ENCODE results near the gene NUDT14.

The NUDT14 gene

DNA sequence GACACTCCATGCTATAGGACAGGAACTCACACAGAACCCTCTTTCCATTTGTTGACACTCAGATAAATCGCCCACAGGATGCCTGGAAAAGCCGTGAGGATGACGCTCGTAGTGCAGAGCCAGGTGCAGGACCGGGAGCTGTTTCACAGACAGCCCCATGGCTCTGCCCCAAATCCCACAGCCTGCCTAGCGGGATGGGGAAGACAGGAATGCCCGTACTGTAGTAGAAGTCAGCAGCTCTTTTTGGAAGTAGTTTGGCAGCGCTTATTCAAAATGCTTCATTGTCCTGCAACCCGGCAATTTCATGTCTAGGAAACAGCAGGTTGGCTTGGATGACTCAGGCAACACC is 54.2 kb downstream of the NUDT14 start:
- Histone ChIP-seq H3K9me3 (peaks cover 4% of the 10 kb centered on the region; the same call in 1 of the 2 replicates), H3K36me3 (no peaks in the 10 kb centered on the region), H3K4me1 (no peaks in the 10 kb centered on the region), H3K27me3 (peaks cover 26% of the 10 kb centered on the region), H3K4me3 (ENCODE audit: low read depth, low read length) (no peak overlapping the region)
- TF ChIP-seq, protein P1, sequence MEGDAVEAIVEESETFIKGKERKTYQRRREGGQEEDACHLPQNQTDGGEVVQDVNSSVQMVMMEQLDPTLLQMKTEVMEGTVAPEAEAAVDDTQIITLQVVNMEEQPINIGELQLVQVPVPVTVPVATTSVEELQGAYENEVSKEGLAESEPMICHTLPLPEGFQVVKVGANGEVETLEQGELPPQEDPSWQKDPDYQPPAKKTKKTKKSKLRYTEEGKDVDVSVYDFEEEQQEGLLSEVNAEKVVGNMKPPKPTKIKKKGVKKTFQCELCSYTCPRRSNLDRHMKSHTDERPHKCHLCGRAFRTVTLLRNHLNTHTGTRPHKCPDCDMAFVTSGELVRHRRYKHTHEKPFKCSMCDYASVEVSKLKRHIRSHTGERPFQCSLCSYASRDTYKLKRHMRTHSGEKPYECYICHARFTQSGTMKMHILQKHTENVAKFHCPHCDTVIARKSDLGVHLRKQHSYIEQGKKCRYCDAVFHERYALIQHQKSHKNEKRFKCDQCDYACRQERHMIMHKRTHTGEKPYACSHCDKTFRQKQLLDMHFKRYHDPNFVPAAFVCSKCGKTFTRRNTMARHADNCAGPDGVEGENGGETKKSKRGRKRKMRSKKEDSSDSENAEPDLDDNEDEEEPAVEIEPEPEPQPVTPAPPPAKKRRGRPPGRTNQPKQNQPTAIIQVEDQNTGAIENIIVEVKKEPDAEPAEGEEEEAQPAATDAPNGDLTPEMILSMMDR (IDR thresholded peaks at IDR 0.05; ENCODE audit: low read depth, low read length) = no peak
- DNase-seq = no peak

DNA sequence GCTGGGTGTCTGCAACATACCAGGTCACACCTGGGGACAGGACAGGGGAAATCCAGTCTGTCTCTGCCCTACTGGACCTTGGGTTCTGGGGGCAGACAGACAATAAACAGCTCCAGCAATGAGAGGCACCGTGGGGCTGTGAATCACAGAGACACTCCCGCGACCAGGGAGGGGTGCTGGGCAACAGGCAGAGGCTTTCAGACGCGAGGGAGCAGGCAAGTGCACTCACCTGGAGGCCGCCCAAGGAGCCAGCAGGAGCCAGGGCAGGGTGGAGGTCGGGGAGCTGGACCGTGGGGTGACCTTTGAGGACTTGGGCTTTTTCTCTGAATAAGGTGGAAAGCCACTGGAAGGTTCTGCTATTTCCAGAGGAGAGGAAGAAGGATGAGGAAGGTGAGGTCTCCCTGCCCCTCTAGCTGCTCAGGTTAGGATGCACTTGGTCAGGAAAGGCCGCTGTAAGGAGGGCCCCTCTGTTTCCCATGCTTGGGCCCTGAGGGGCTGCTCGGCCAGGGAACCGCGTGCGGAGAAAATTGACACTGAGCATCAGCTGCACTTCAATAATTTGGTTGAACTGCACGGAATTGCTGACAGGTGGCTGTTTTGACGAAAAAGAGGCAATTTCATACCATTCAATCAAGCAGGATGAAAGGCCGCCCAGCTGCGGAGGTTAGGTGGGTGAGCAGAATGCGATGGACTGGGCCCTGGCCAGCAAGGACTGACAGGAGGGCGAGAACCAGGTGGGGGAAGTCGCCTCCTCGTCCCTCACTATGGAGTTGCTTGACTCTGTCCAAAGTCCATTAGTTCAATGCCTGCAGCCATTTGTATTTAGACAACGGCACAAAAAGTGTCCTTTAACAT is 54.8 kb downstream of the NUDT14 start:
- peaks cover 26% of the 10 kb centered on the region for H3K27me3 ChIP-seq
- no peaks in the 10 kb centered on the region for H3K4me1 ChIP-seq
- H3K4me3 ChIP-seq (ENCODE audit: low read depth, low read length) = no peak overlapping the region
- TF ChIP-seq, protein P1 (IDR thresholded peaks at IDR 0.05; ENCODE audit: low read depth, low read length) = no peak
- H3K9me3 ChIP-seq = peaks cover 8% of the 10 kb centered on the region; the same call in 1 of the 2 replicates
- H3K36me3 ChIP-seq = no peaks in the 10 kb centered on the region
- no peak for DNase-seq

DNA sequence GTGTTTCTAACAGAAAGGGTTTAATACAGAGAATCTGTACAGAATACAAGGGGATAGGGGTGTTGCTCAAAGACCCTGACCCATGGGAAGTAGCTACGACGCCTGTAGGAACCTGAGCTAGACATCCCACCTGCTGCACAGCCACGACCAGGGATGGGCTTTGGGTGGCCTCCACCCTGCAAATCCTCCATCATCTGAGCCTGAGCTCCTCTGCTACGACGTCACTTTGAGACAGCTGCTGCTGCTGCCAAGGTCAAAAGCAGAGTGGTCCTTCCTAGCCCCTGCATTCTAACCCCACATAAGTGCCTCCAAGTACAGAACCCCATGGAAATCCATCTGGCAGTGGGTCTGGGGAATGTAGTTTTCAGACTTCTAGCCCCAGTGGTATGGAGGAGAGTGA is 56.3 kb downstream of the NUDT14 start:
- Histone ChIP-seq H3K36me3 (no peaks in the 10 kb centered on the region), H3K4me1 (no peaks in the 10 kb centered on the region), H3K9me3 (peaks cover 9% of the 10 kb centered on the region; the same call in 1 of the 2 replicates), H3K4me3 (ENCODE audit: low read depth, low read length) (no peak overlapping the region), H3K27me3 (peaks cover 26% of the 10 kb centered on the region)
- TF ChIP-seq, protein P1 (IDR thresholded peaks at IDR 0.05; ENCODE audit: low read depth, low read length) = no peak
- no peak for DNase-seq

DNA sequence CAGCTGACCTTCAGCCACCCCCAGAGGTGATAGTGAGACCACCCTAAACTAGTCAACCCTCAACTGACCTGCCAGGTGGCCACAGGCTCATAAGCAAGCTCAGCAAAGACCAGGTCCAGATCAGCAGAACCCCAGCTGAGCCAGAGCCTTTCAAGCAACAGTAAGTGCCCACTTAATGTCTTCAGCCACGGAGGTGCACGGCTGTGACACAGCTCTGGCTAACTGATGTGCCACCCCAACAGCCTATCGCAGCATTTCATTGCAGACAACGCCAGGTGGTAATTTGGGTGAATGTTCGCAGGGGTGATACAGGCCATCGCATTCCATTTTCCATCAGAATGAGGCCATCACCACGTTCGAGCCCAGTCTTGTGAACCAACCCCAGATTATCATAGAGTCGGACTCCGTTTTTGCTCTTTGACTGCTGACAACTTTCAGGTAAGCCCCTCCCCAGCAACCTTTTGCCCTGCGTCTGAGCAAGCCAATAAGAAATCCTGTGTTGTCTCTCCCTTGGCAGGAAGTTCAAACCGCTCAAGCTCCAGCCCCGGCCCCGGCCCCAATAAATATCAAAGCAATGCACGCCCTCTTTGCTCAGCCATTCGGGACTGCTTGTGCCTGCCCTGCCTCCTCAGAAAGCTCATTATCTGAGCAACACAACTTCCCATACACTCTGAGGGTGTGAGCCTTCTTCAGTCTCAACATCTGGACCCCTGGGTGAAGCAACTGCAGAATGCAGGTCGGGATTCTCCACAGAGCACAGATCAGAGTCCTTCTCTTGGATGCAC is 56.9 kb downstream of the NUDT14 start:
- Histone ChIP-seq H3K36me3 (no peaks in the 10 kb centered on the region), H3K4me1 (no peaks in the 10 kb centered on the region), H3K9me3 (peaks cover 9% of the 10 kb centered on the region; the same call in 1 of the 2 replicates), H3K27me3 (peaks cover 26% of the 10 kb centered on the region), H3K4me3 (ENCODE audit: low read depth, low read length) (no peak overlapping the region)
- no peak for DNase-seq
- TF ChIP-seq, protein P1 (IDR thresholded peaks at IDR 0.05; ENCODE audit: low read depth, low read length) = no peak

DNA sequence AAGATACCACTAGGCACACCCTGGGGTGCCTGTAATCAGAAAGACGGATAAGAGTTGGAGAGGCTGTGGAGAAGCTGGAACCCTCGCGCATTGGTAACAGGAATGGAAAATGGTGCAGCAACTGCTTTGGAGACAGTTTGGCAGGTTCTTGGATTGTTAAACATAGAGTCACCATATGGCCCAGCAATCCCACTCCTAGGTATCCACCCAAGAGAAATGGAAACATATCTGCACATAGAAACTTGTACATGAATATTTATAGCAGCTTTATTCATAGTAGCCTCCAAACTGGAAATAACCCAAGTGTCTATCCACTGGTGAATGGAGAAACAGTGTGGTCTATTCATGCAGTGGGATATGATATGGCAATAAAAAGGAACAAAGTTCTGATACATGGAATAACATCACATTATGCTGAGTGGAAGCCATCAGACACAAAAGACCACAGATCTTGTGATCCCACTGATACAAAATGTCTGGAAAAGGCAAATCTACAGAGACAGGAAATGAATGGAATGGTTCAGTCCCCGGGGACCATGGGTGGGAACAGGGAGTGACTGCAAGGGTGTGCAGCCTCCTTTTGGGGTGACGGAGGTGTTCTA is 57.9 kb downstream of the NUDT14 start:
- peaks cover 26% of the 10 kb centered on the region for H3K27me3 ChIP-seq
- TF ChIP-seq, protein P1 (IDR thresholded peaks at IDR 0.05; ENCODE audit: low read depth, low read length) = no peak
- H3K4me3 ChIP-seq (ENCODE audit: low read depth, low read length) = no peak overlapping the region
- no peak for DNase-seq
- no peaks in the 10 kb centered on the region for H3K36me3 ChIP-seq
- H3K9me3 ChIP-seq = peaks cover 9% of the 10 kb centered on the region; the same call in 1 of the 2 replicates
- H3K4me1 ChIP-seq = no peaks in the 10 kb centered on the region
